SKM-1 (cell line): Measurements from ENCODE around the gene GLDC.

Source experiments
- DNase-seq: peaks from one replicate; lab custom pipeline; 2025; ENCODE audit not compliant: unreplicated experiment; lab: John Stamatoyannopoulos, UW

Gene GLDC

GRCh38 chr9:6525326-6526045 lies 120.0 kb downstream of the GLDC start:
- no peak for DNase-seq

- DNase-seq = no peak
These were observed 123.3 kb downstream of the GLDC start for GRCh38 chr9:6522263-6522662.

- DNase-seq = no peak
These were observed 133.4 kb downstream of the GLDC start for GRCh38 chr9:6512085-6512657.

- no peak for DNase-seq
These were observed 139.0 kb downstream of the GLDC start for GRCh38 chr9:6506571-6506970.

- no peak for DNase-seq
These were observed 143.1 kb downstream of the GLDC start for GRCh38 chr9:6502399-6502798.

GRCh38 chr9:6501526-6502210 lies 143.9 kb downstream of the GLDC start:
- DNase-seq = no peak

- no peak for DNase-seq
These were observed 146.5 kb downstream of the GLDC start for GRCh38 chr9:6498982-6499381.

- no peak for DNase-seq
These were observed 150.1 kb downstream of the GLDC start for GRCh38 chr9:6495466-6495865.

- DNase-seq = no peak
These were observed 154.7 kb downstream of the GLDC start for GRCh38 chr9:6490863-6491262.

GRCh38 chr9:6489099-6489498 lies 156.4 kb downstream of the GLDC start:
- DNase-seq = no peak

- DNase-seq = no peak
These were observed 157.1 kb downstream of the GLDC start for GRCh38 chr9:6488395-6488794.

GRCh38 chr9:6484210-6484609 lies 161.3 kb downstream of the GLDC start:
- no peak for DNase-seq
